Immature natural killer cell (primary cell): ENCODE measurements around the gene NOL4L. TPM values are rescaled to one million over a fixed set of nuclear protein-coding genes. Genes with fewer than 3 reads are reported as not detected.
A peak's percentile ranks its signal among the peaks of the same experiment; 100 is the strongest.

Source experiments
- DNase-seq, 3 donors: peaks; one replicate each; pipeline ENCODE4 v3.0.0; 2022; ENCODE audit warnings: mixed read lengths in 1 of 3
- H3K27ac Mint-ChIP-seq, 6 donors: one replicate each; pipeline ENCODE4 v1.8.0; 2020; ENCODE audit warnings: mixed read lengths in 6 of 6, mild to moderate bottlenecking in 5 of 6, inconsistent platforms in 4 of 6, moderate library complexity in 3 of 6
- H3K27me3 Mint-ChIP-seq, 3 donors: one replicate each; pipeline ENCODE4 v1.8.0; 2020 to 2021; ENCODE audit warnings: low read depth in 3 of 3, mild to moderate bottlenecking in 3 of 3, mixed read lengths in 3 of 3, moderate library complexity in 3 of 3, inconsistent platforms in 1 of 3
- H3K36me3 Mint-ChIP-seq, 3 donors: one replicate each; pipeline ENCODE4 v1.8.0; 2020; ENCODE audit warnings: mixed read lengths in 3 of 3, inconsistent platforms in 2 of 3, mild to moderate bottlenecking in 2 of 3
- H3K4me1 Mint-ChIP-seq, 2 donors: one replicate each; pipeline ENCODE4 v1.8.0; 2020; ENCODE audit warnings: inconsistent platforms in 2 of 2, mild to moderate bottlenecking in 2 of 2, mixed read lengths in 2 of 2, moderate library complexity in 1 of 2
- H3K4me3 Mint-ChIP-seq, 5 donors: one replicate each; pipeline ENCODE4 v1.8.0; 2020; ENCODE audit warnings: mild to moderate bottlenecking in 5 of 5, mixed read lengths in 5 of 5, inconsistent platforms in 3 of 5, moderate library complexity in 3 of 5
- H3K9me3 Mint-ChIP-seq, 6 donors: one replicate each; pipeline ENCODE4 v1.8.0; 2020; ENCODE audit warnings: mild to moderate bottlenecking in 6 of 6, mixed read lengths in 6 of 6, inconsistent platforms in 4 of 6, moderate library complexity in 3 of 6
- polyA plus RNA-seq, 3 donors: library from polyadenylated mRNA; unstranded; fragments of 300-500 nt; fragmentation: Illumina TruSeq; gene quantifications; one replicate each; pipeline ENCODE4 v1.2.3, GENCODE V29; 2021

The NOL4L gene
- polyA plus RNA-seq, 3 donors from 2014 or later, result 4.1 to 17.2 (median 9.6) TPM

DNA sequence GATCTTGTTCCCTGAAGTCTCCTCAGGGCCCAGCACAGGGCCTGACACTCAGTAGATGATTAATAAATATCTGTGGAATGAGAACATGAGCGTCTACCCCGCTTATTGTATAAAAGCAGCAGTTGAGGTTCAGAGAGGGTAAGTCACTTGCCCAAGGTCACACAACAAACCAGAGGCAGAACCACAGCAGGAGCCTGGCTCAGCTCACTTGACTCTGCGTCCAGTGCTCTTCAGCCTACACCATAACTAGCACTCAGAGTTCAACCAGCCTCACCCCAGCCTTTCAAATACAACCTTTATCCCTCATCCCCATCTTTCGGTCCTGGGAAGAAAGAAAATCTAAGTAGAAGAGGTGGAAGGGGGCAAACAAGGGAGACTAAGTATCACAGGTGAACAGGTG, 24.9 kb upstream of the NOL4L start:
- DNase-seq, result no peak
- Mint-ChIP-seq H3K4me1 (no peaks in the 10 kb centered on the region), H3K9me3 (no peaks in the 10 kb centered on the region), H3K27me3 (peaks cover 0 to 5% (median 0%) of the 10 kb centered on the region in 3 donors), H3K27ac (peak overlapping the region in 1 of 6 donors; percentile 38), H3K36me3 (peaks cover 0 to 6% (median 0%) of the 10 kb centered on the region in 3 donors), H3K4me3 (no peak overlapping the region)

DNA sequence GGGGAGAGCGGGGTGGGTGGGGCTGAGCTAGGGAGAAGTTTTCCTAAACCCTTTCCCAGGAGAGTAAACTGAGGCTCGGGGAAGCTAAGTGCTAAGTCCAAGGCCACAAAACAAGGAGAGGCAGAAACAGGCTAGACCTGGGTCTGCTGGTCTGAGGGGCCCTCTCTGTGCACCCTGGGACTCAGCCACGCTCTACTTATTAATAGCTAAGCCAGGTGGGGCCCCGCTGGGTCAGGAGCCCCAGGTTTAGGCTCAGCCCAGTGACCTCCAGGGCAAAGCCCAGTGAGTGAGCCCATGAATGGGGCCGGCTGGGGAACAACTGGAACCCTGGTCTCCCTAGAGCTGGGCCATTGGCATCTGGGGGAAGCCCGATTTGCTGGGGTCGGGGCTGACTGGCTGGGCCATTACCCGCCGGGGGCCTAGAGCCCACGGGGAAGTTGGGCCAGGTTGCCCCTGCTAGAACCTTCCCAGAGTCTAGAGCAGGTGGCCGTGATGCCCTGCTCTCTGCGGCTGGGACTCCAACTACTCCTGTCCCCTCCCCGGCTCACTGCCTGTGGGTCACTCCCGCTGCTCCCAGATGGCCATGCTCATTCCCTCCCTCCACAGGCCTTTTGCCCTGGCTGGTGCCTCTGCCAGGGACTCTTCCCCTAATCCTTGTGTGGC, 24.1 kb upstream of the NOL4L start:
- Mint-ChIP-seq H3K9me3 (no peaks in the 10 kb centered on the region), H3K4me1 (no peaks in the 10 kb centered on the region), H3K27me3 (peaks cover 0 to 5% (median 0%) of the 10 kb centered on the region in 3 donors), H3K27ac (no peak overlapping the region), H3K36me3 (peaks cover 0 to 6% (median 0%) of the 10 kb centered on the region in 3 donors), H3K4me3 (no peak overlapping the region)
- DNase-seq, result no peak

DNA sequence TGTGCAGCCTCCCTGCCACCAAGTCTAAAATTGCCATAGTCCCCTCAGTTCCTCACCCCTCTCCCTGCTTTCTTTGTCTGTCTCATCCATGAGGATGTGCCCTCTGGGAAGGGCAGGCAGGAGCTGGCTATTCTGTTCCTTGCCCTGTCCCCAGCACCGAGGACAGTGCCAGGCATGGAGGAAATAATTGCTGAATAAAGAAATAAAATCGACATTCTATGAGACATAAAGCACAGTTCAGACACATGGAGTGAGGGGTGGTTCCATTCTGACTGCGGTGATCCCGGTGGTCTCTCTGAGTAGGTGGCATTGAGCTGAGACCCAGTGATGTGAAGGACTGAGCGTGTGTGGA, 23.5 kb upstream of the NOL4L start:
- Mint-ChIP-seq H3K36me3 (peaks cover 0 to 6% (median 0%) of the 10 kb centered on the region in 3 donors), H3K4me3 (no peak overlapping the region), H3K4me1 (no peaks in the 10 kb centered on the region), H3K27me3 (peaks cover 0 to 5% (median 0%) of the 10 kb centered on the region in 3 donors), H3K9me3 (no peaks in the 10 kb centered on the region), H3K27ac (peak overlapping the region in 1 of 6 donors; percentile 55)
- no peak for DNase-seq

DNA sequence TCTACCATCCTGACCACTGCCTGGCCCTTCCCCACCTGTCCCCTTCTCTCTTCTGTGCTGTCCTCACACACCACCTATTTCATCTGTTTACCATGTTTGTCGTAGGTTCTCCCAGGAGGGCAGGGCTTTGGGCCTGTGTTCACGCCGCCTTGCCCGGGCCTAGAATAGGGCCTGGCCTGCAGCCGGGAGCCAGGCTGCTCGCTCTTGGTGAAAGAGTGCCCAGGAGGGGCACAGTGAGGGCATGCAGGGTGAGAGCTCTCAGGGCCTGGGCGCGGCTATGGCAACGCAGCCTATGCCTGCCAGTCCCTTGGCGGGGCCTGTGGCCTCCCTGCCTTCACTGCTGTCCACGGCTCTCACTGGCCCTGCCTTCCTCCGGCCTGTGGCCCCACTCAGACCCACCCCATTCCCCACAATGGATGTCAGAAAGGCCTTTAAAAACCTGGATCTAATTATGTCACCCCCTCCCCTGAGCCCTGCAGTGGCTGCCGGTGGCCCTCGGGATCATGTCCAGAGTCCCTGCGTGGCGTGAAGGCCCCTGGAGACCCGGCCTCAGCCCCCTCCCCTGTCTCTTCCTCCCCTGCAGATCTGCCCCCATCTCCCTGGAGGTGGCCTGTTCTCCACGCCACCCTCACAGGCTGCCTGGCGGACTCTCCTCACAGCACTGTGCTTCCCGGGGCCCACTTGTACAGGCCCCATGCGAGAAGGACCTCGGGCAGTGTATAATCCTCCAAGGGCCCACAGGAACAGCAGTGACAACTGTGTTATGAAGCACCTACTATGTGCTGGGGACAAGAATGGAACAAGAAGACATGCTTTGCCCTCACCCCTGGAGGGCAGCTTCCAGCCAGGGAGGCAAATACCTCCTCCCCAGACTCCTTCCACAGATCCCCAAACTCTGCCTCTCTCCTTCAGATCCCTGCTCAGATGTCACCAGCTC, 22.9 kb upstream of the NOL4L start:
- H3K36me3 Mint-ChIP-seq, result peaks cover 0 to under 1% (median 0%) of the 10 kb centered on the region in 3 donors
- no peak overlapping the region for H3K27ac Mint-ChIP-seq

GRCh38 chr20:32607324-32607723, 22.2 kb upstream of the NOL4L start:
- H3K36me3 Mint-ChIP-seq, result no peaks in the 10 kb centered on the region

More for the DNA sequence above, 22.9 kb upstream of the NOL4L start:
- Mint-ChIP-seq H3K27me3 (peaks cover 0 to 3% (median 0%) of the 10 kb centered on the region in 3 donors), H3K4me1 (no peaks in the 10 kb centered on the region), H3K4me3 (no peak overlapping the region), H3K9me3 (no peaks in the 10 kb centered on the region)
- DNase-seq, result no peak

GRCh38 chr20:32606790-32607189, 21.7 kb upstream of the NOL4L start:
- no peak for DNase-seq
- no peaks in the 10 kb centered on the region for H3K9me3 Mint-ChIP-seq
- H3K27me3 Mint-ChIP-seq, result peaks cover 0 to 3% (median 0%) of the 10 kb centered on the region in 3 donors
- no peak overlapping the region for H3K4me3 Mint-ChIP-seq
- H3K4me1 Mint-ChIP-seq, result no peaks in the 10 kb centered on the region
- H3K36me3 Mint-ChIP-seq, result no peaks in the 10 kb centered on the region
- no peak overlapping the region for H3K27ac Mint-ChIP-seq

More at GRCh38 chr20:32607324-32607723, 22.2 kb upstream of the NOL4L start:
- H3K4me3 Mint-ChIP-seq, result no peak overlapping the region
- no peaks in the 10 kb centered on the region for H3K4me1 Mint-ChIP-seq
- DNase-seq, result no peak
- H3K27me3 Mint-ChIP-seq, result peaks cover 0 to 3% (median 0%) of the 10 kb centered on the region in 3 donors
- H3K9me3 Mint-ChIP-seq, result no peaks in the 10 kb centered on the region
- no peak overlapping the region for H3K27ac Mint-ChIP-seq

- Mint-ChIP-seq H3K27ac (no peak overlapping the region), H3K4me1 (no peaks in the 10 kb centered on the region), H3K9me3 (no peaks in the 10 kb centered on the region), H3K36me3 (no peaks in the 10 kb centered on the region), H3K4me3 (no peak overlapping the region), H3K27me3 (peaks cover 0 to 6% (median 0%) of the 10 kb centered on the region in 3 donors)
- DNase-seq, result no peak
These were observed 21.0 kb upstream of the NOL4L start for GRCh38 chr20:32606107-32606506.

DNA sequence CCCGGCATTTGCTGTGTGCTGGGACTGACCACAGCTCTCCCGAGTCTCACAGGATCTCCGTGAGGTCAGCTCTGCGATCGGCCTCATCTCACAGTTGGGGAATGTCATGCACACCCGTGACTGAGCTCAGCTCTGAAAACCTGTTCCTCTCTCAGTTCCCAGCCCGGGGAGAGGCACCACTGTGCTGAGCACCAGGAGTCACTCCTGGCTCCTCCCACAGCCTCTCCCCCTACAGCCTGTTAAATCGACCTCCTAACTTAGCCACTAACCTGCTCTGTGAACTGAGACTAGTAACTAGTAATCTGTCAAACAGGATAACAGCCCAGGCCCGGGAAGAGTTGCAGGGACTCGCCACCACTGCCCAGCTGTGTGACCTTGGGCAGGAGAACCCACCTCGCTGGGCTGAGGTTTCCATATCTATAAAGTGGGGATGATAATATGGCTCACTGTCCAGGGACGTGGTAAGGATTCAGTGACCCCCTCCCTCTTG, 20.1 kb upstream of the NOL4L start:
- Mint-ChIP-seq H3K36me3 (no peaks in the 10 kb centered on the region), H3K27ac (no peak overlapping the region), H3K9me3 (no peaks in the 10 kb centered on the region), H3K4me3 (peak overlapping the region in 1 of 5 donors; percentile 29), H3K27me3 (peaks cover 0 to 6% (median 0%) of the 10 kb centered on the region in 3 donors), H3K4me1 (no peaks in the 10 kb centered on the region)
- DNase-seq, result no peak

DNA sequence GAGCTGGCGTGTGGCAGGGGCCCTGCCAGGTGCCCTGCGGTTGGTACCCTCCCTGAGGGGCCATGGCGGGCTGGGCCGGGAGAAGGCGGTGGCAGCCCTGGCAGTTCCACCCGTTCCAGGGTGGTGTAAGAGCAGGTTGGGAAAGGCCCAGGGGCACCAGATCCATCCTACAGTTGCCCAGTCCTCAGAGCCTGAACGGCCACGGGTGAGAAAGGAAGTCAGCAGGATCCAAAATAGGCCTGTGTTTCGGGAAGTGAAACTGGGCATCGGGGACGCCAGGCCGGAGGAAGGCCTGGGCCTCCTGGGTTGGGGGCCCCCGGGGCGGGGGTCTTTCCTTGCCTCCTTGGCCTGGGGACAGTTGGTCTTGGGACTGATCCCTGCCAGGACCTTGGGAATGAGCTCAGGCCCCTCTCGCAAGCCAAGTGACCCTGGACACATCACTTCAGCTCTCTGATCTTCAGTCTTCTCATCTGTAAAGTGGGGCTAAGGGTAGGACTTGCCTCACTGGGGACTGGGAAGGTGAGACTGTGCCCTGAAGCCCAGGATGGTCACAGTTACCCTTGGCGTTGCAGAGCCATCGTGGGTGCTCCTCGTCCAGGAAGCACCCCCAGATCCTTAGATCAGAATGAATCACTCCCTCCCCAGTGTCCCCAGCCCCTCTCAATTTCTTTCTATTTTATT, 18.1 kb upstream of the NOL4L start:
- DNase-seq, result no peak
- no peaks in the 10 kb centered on the region for H3K36me3 Mint-ChIP-seq
- H3K27ac Mint-ChIP-seq, result no peak overlapping the region
- peaks cover 0 to 6% (median 6%) of the 10 kb centered on the region in 3 donors for H3K27me3 Mint-ChIP-seq
- H3K4me1 Mint-ChIP-seq, result peaks cover 0 to under 1% of the 10 kb centered on the region in 2 donors
- no peaks in the 10 kb centered on the region for H3K9me3 Mint-ChIP-seq
- H3K4me3 Mint-ChIP-seq, result no peak overlapping the region

DNA sequence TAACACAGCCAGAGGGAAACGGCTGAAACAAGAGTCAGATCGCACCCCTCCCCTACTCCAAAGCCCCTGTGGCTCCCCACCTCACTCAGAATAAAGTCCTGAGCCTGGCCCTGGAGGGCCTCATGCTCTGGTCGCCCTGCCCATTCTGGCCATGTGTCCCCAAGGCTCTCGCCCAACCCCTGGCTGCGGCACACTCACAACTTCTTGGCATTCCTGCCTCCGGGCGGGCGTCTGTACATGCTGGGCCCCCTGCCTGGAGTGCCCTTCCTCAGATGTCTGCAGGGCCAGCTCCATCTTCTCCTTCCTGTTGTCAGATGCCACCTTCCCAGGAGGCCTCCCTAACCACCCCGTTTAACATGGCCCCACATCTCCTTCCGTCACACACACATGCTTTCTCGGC, 17.1 kb upstream of the NOL4L start:
- Mint-ChIP-seq H3K9me3 (no peaks in the 10 kb centered on the region), H3K4me3 (no peak overlapping the region), H3K4me1 (peaks cover under 1 to 2% of the 10 kb centered on the region in 2 donors), H3K36me3 (no peaks in the 10 kb centered on the region), H3K27ac (peak overlapping the region in 1 of 6 donors; percentile 12), H3K27me3 (peaks cover 0 to 7% (median 3%) of the 10 kb centered on the region in 3 donors)
- DNase-seq, result no peak

DNA sequence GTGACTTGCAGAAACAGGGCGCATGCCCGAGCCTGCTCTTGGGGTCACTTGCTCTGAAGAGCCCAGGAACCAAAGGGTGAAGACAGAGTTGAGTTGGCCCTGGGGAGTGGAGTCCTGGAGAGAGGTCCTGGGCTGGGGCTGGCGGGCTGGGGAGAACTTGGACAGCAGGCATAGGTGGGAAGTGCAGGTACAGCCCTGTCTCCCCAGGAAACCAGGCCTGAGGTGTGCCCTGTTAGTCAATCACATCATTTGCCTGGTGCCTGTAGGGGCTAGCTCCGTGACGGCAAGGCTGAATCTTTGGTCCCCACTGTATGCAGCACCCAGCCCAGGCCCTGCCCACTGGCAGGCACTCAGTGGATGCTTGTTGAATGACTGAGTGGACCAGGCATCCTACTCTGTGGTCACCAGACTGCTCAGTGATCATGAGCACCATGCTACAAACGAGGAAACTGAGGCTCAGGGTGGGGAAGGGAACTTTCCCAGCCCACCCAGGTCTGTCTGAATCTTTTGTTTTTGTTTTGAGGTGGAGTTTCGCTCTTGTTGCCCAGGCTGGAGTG, 15.6 kb upstream of the NOL4L start:
- no peaks in the 10 kb centered on the region for H3K36me3 Mint-ChIP-seq
- peaks cover 9 to 10% of the 10 kb centered on the region in 2 donors for H3K4me1 Mint-ChIP-seq
- no peak overlapping the region for H3K4me3 Mint-ChIP-seq
- H3K27me3 Mint-ChIP-seq, result peaks cover 0 to 7% (median 3%) of the 10 kb centered on the region in 3 donors
- H3K9me3 Mint-ChIP-seq, result no peaks in the 10 kb centered on the region
- no peak for DNase-seq
- H3K27ac Mint-ChIP-seq, result no peak overlapping the region

- DNase-seq, result no peak
- Mint-ChIP-seq H3K27ac (no peak overlapping the region), H3K4me1 (peaks cover 9 to 10% of the 10 kb centered on the region in 2 donors), H3K36me3 (no peaks in the 10 kb centered on the region), H3K27me3 (peaks cover 2 to 9% (median 3%) of the 10 kb centered on the region in 3 donors), H3K9me3 (no peaks in the 10 kb centered on the region), H3K4me3 (no peak overlapping the region)
These were observed 14.7 kb upstream of the NOL4L start for GRCh38 chr20:32599783-32600340.

DNA sequence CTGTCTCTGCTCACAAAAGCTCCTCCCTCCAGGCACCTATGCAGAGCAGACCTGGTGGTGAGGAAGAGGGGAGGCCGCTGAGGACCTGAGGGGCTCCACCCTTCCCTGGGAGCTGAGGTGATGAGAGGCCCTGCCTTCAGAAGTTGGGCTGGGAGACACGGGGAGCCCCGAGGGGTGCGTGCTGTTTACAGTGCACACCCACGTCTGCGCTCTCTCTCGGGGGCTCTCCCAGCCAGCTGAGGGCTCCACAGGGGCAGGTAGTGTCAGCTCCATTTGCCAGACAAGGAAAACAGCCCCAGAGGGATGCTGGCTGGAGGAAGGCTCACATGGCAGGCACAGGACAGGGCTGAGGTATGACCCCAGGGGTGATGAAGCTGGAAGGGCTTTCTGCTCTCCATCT, 13.5 kb upstream of the NOL4L start:
- no peak for DNase-seq
- no peaks in the 10 kb centered on the region for H3K9me3 Mint-ChIP-seq
- peaks cover 2 to 9% (median 3%) of the 10 kb centered on the region in 3 donors for H3K27me3 Mint-ChIP-seq
- H3K36me3 Mint-ChIP-seq, result no peaks in the 10 kb centered on the region
- H3K27ac Mint-ChIP-seq, result no peak overlapping the region
- H3K4me3 Mint-ChIP-seq, result peak overlapping the region in 1 of 5 donors; percentile 18
- H3K4me1 Mint-ChIP-seq, result peaks cover 9 to 10% of the 10 kb centered on the region in 2 donors
